HG02759 (cell line): ENCODE measurements around the gene ZNF382.
A peak's percentile ranks its signal among the peaks of the same experiment; 100 is the strongest.
"Not testable (repeated sequence)": the region's sequence is repeated elsewhere in the genome, so short reads cannot be mapped to it uniquely, and the experiment has no call there.

ENCODE experiments used
- ATAC-seq: cut with Tn5 transposase; IDR thresholded peaks from one replicate; pipeline ENCODE4 v1.9.1; 2021; ENCODE audit warnings: mild to moderate bottlenecking, moderate library complexity; ENCODE audit not compliant: unreplicated experiment

ZNF382 gene

GRCh38 chr19:36605101-36605876, at the start of gene ZNF382:
ZNF382 (plus strand) TSS chr19:36605313; CDS start chr19:36609915, 4,602 bp downstream.
- ATAC-seq: peak; percentile 80

DNA sequence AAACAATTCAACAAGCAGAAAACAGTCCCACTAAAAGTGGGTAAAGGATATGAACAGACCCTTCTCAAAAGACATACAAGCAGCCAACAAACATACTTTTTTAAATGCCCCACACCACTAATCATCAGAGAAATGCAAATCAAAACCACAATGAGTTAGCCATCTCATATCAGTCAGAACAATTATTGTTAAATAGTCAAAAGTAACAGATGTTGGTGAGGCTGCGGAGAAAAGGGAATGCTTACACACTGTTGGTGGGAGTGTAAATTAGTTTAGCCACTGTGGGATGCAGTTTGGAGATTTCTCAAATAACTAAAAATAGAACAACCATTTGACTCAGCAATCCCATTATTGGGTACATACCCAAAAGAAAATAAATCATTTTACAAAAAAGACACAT, 40.7 kb upstream of the ZNF382 start:
- ATAC-seq: no peak

GRCh38 chr19:36572593-36573019, 32.5 kb upstream of the ZNF382 start:
- ATAC-seq: no peak

DNA sequence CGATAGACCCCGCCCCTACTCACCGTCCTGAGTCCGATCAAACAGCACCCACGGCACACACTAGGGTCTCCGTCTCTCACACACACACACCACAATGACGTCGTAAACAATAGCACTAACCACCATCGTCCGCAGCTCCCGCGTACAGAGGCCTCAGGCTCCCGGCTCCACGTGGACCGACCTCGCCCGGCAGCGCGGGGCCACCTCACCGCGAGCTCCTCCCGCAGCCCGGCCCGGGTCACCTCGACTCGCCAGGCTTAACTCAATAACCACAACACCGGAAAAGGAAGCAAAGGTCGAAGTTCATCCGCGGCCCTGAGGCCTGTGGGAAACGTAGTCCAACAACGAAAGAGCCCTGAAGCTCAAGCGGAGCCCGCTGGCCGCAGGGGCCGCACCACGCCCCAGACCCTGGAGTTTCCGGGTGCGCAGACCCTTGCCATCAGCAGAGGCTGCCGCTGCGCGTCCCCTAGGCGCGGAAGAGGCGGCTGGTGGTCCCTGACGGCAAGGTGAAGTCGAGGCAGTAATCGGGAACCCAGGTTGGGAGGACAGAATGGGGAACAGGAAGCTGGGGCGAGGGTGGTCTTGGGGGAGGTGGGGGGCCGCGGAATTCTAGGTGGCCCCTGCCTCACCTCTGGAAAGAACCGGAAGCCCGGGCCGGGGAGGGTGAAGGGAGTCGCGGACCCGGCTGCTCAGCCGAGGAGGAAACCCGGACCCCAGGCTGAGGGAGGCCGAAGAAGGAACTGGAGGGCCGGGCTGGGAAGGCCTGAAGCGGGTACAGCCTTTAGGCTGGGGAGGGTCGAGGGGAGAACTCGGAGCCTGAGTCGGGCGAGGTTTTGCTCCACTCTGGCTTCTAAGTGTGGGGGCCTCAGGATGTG, 31.9 kb upstream of the ZNF382 start, which contains the start of gene ZNF529:
Gene ZNF529 (minus strand): TSS at position 273 of the 875 bp plus-strand sequence. CDS start 946 bp downstream, outside the sequence.
- ATAC-seq: peak; percentile 93

- ATAC-seq: peak; percentile 2
These were observed 31.0 kb upstream of the ZNF382 start for GRCh38 chr19:36573895-36574720.

GRCh38 chr19:36574741-36575140, 30.4 kb upstream of the ZNF382 start:
- no peak for ATAC-seq

GRCh38 chr19:36577271-36577996, 27.7 kb upstream of the ZNF382 start:
- no peak for ATAC-seq

DNA sequence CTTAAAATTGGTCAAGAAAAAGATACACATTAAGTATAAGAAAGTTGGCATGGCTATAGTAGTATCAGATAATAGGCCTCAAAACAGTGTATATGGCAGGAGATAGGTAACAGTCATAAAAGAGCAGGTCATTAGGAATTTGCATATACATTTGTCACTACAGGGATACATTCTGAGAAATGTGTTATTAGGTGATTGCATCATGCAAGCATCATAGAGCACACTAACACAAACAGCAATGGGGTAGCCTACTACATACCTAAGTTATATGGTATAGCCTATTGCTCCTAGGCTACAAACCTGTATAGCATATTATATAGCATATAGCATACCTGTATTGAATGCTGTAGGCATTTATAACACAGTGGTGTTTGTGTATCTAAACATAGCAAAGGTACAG, 25.9 kb upstream of the ZNF382 start:
- no peak for ATAC-seq

- not testable (repeated sequence) for ATAC-seq
These were observed 2.4 kb upstream of the ZNF382 start for GRCh38 chr19:36602681-36603080.

GRCh38 chr19:36604656-36605100, 435 bp upstream of the ZNF382 start:
- ATAC-seq: peak; percentile 79

- ATAC-seq: no peak
These were observed 865 bp downstream of the ZNF382 start for GRCh38 chr19:36605877-36606478.

- ATAC-seq: no peak
These were observed 21.9 kb downstream of the ZNF382 start for GRCh38 chr19:36627057-36627456.

DNA sequence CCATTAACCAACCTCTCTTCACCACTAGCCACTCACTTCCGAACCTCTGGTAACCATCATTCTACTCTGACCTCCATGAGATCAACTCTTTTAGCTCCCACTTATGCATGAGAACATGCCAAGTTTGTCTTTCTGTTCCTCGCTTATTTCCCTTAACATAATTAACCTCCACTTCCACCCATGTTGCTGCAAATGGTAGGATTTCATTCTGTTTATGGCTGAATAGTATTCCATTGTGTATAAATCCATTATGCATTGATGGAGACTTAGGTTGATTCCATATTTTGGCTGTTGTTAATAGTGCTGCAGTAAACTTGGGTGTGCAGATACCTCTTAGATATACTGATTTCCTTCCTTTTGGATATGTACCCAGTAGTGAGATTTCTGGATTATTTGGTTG, 30.2 kb downstream of the ZNF382 start:
- no peak for ATAC-seq

DNA sequence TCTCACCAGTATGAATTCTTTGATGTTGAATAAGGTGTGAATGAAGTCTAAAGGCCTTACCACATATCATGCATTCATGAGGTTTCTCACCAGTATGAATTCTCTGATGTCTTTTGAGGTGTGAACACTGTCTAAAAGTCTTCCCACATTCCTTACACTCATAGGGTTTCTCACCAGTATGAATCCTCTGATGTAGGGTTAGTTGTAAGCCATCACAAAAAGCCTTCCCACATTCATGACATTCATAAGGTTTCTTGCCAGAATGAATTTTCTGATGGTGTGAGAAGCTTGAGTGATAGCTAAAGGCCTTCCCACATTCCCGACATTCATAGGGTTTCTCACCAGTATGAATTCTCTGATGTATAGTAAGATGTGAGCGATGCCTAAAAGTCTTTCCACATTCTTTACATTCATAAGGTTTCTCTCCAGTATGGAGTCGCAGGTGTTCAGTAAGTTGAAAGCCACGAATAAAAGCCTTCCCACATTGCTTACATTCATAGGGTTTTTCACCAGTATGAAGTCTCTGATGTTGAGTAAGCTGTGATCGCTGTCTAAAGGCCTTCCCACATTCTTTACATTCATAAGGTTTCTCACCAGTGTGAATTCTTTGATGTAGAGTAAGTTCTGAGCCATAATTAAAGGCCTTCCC, 33.9 kb downstream of the ZNF382 start:
- ATAC-seq: no peak

DNA sequence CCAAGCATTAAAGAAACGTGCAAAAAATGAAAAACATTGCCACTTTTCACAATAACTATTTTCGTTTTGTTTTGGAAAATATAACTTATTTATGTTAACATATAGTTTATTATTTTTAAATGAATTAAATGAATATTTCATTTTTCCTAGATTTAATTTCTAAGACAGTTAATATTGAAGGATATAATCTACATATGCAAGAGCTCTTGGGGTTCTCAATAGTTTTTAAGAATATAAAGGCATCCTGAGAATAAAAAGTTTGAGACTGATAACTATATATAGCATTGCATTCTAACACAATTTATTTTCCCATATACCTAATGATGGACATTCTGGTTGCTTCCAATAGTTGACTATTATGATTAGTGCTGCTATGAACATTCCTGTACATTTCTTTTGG, 41.6 kb downstream of the ZNF382 start:
- ATAC-seq: no peak

- no peak for ATAC-seq
These were observed 47.8 kb downstream of the ZNF382 start for GRCh38 chr19:36652958-36653357.

- no peak for ATAC-seq
These were observed 60.7 kb downstream of the ZNF382 start for GRCh38 chr19:36665832-36666231.

- no peak for ATAC-seq
These were observed 63.5 kb downstream of the ZNF382 start for GRCh38 chr19:36668646-36669045.

DNA sequence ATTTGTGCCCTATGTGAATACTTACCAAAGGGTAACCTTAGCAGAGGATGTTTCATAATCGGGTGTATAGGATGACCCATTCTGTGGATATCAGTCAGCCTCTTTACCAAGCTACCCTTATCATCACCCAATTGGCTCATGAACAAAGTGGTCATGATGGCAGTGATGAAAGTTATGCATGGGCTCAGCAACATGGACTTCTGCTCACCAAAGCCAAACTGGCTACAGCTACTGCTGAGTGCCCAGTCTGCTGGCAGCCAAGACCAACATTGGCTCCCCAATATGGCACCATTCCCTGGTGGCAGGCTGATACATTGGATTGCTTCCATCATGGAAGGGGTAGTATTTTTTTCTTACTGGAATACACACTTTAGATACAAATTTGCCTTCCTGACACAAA, 67.3 kb downstream of the ZNF382 start:
- no peak for ATAC-seq
